ENCODE data around the gene SBF1.

Gene SBF1

GRCh38 chr22:50505776-50506610 lies 31.2 kb upstream of the SBF1 start:
- DNase-seq (ENCODE audit: low read depth): no peak

- DNase-seq (ENCODE audit: low read depth): no peak
Observed at GRCh38 chr22:50505276-50505775, 30.5 kb upstream of the SBF1 start.

DNA sequence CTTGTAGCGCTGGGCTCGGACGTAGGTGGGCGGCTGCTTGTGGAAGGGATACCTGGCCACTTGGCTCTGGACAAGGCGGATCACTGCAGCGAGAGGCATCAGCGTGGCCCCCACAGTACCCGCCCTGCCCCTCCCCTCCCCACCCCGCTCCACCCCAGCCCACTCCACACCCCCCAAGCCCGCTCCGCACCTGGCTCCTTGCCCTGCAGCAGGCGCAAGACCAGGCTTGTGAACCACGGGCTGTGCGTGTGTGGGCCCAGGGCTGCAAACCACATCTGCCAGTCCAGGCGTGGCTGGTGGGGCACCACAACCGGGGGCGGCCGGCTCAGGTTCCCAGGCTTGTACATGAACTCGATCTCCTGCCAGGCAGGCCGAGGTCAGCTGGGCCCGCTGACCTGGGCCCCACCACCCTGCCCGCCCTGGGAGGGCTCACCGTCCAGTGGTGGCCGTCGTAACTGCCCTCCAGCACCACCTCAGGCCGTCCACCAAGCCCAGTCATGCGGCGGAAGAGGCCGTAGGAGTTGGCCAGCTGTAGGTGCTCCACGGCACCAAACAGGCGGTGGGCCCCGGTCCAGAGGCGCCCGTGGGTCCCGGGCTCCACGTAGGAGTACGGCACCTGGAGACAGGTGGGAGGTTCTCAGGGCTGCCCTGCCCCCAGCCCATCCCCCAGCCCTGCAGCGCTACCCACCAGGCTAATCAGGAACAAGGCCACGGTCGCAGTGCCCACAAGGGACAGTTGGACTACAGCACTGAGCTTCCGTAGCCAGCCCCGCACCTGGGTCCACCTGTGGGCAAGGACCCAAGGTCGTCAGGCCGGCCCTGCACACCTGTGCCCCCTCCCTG lies 29.8 kb upstream of the SBF1 start:
- DNase-seq (ENCODE audit: low read depth): no peak

GRCh38 chr22:50503475-50504145 lies 28.8 kb upstream of the SBF1 start:
- no peak for DNase-seq (ENCODE audit: low read depth)

DNA sequence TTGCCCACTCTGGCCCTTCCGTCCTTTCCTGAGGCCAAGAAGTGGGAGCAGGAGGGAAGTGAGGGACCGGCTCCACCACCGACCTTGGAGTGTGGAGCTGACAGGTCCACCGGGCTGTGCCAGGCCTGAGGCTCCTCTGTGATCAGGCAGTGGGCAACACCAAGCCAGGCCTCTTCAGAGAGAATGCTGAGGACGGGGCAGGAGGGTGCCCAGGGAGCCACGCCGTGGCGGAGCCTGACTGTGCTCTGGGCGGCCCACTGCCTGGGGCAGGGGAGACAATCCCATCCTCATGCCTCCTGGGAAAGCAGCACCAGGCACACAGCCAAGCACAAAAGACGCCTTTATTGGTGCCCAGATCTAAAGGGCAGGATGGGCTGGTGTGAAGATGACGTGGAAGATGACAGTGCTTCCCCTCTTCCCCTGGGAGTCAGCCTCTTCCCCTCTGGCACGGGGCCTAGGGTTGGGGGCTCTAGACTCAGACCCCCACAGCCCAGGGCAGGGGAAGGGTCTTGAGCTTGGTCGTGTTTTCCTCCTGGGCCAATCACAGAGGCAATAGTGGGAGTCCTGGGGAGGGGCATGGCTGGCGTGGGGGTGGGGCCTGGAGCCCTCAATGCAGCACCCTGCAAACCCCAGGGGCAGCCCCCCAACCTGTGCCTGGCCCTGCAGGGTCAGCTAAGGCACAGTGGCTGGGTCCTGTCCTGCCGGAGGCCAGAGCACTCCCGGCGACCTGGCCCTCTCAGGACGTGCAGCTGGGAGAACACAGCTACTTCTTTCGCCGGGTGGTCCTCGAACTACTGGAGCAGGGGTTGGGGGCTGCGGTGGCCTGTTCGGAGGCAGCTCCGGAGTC lies 28.0 kb upstream of the SBF1 start:
- no peak for DNase-seq (ENCODE audit: low read depth)

DNA sequence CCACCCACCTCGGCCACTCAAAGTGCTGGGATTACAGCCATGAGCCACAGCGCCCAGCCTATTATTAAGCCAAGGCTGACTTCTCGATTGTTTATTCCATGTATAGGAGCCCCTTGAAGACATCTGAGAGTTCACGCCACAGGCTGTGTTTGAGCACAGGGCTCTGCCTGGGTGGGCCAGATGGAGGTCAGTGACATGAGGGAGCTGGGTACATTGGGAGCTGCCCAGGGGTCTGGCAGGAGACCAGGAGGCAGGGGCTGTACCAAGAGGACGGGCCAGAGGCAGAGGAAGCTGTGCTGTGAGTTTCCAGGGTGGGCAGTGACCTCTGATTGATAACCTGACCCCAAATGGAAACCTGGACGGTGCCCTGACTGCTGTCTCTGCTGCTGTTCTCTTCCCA lies 27.3 kb upstream of the SBF1 start:
- no peak for DNase-seq (ENCODE audit: low read depth)

DNA sequence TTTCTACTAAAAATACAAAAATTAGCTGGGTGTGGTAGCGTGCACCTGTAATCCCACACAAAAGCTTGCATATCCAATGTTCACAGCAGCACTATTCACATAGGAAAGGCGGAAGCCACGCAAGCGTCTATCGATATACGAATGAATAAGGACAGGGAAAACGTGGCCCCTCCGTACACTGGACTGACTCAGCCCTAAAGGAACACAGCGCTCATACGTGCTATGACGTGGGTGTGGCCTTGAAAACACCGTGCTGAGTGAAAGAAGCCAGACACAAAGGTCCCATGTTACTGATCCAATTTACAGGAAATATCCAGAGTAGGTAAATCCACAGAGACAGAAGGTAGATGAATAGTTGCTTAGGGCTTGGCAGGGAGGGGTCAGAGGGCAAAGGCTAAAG lies 25.6 kb upstream of the SBF1 start:
- DNase-seq (ENCODE audit: low read depth): no peak

DNA sequence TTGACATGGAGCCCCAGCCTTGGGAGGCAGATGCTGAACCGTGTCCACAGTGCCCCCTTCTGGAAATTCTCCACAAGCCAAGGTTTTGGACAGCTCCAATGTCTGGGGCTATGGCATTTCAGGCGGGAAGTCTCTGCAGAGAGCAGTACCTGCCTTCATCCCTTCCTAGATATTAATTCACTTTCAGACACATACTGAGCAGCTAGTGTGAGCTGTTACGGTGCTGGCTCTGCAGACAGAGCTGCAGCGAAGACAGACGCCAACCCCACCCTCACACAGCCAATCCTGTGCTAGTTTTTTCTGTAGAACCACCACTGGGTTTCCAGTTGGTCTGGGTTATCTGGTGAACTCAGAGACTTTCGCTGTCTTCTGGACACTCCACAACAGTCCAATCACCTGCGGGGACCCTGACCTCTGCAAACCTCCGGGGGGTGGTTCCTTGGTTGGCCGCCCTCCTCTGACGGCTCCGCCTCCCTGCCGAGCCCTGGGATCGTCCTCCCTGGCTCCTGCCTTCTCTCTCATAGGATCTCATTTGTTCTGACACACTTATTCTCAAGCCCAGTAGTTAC lies 23.6 kb upstream of the SBF1 start:
- DNase-seq (ENCODE audit: low read depth): peak; percentile 52

DNA sequence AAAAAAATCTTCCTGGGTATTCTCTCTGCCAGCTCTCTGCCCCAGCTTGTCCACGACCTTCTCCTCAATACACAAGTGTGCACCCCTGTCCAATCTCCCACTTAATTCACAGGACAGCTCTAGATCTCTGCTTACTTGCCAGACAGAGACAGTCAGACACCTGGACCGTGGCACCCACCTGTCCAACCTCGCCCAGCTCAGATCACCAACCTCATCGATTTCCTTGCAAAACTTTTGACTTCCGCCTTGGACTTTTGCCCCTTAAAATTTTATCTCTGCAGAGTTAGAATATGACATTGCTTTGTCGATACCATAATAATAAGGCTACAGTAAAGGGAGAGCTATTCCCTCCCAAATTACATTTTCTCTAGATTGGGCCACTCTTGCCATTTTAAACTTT lies 22.3 kb upstream of the SBF1 start:
- DNase-seq (ENCODE audit: low read depth): no peak

GRCh38 chr22:50490531-50491308 lies 15.9 kb upstream of the SBF1 start:
- DNase-seq (ENCODE audit: low read depth): no peak

- DNase-seq (ENCODE audit: low read depth): no peak
Observed at GRCh38 chr22:50489363-50490243, 14.8 kb upstream of the SBF1 start.

- DNase-seq (ENCODE audit: low read depth): no peak
Observed at GRCh38 chr22:50488886-50489285, 14.1 kb upstream of the SBF1 start.

DNA sequence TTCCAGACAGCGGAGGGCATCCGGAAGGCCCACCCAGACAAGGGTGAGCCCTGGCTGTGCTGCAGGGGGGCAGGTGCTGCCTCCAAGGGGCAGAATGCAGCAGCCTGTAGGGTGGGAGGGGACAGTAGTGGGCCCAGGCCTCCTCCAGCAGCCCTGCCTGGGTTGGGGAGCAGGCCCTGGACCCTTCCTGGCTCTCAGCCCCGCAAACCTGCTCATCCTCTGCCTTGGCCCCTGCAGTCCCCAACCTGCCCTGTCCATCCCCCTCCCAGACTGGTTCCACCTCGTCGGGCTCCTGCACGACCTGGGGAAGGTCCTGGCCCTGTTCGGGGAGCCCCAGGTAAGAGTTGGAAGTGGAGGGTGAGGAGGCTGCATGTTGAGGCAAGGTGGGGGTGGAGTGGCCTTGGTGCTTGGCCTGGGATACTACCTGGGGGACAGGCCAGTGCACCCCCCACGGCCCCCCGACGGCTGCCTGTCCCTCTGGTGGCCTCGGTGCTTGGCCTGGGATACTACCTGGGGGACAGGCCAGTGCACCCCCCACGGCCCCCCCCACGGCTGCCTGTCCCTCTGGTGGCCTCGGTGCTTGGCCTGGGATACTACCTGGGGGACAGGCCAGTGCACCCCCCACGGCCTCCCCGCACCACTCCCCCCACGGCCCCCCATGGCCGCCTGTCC lies 13.3 kb upstream of the SBF1 start:
- no peak for DNase-seq (ENCODE audit: low read depth)

GRCh38 chr22:50487290-50488005 lies 12.6 kb upstream of the SBF1 start:
- DNase-seq (ENCODE audit: low read depth): no peak

GRCh38 chr22:50486561-50487289 lies 11.9 kb upstream of the SBF1 start, which contains the start of gene MIOX:
Gene MIOX, plus strand, starts transcription at chr22:50486859. Its CDS starts 39 bp downstream, at chr22:50486898.
- DNase-seq (ENCODE audit: low read depth): no peak

DNA sequence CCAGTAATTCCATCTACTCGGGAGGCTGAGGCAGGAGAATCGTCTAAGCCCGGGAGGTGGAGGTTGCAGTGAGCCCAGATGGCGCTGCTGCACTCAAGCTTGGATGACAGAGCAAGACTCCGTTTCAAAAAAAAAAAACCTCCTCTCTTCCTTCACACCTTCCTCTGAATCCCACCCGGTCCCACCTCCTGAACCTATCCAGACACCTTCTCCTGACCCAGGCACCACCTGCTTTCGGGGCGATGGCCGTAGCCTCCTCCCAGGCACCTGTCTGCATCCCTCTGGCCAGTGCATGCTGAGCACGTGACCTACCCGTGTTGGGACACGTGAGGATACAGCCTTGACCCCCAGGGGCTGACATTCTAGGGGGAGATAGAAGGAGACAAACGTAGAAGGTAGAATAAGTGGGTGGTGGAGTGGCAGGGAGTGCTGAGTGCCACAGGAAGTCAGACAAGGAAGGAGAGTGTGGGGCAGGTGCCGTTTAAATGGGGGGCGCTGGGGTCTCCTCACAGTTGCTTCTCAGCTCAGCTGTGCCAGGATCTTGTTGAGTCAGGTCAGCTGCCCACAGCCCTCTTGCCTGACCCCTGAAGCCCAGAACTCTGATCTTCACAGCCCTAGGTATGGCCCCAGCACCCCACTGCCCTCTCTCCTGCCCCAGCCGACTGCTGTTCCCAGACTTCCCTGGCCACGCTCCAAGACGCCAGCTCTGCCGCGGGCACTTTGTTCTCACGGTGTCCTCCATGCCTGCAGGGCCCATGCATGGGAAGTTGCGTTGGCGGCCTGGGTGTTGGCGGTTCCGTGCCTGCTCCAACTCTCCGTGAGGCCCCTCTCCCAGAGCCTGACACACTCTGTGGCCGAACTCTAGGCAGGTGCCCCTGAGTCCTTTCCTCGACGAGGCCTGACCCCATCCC lies 10.6 kb upstream of the SBF1 start:
- no peak for DNase-seq (ENCODE audit: low read depth)

Measured in stimulated activated CD8-positive, alpha-beta memory T cell treated with anti-CD3 and anti-CD28 coated beads, Interleukin-4, amount 100 ng/mL, for 24 hours (primary cell).